H9 (cell line): ENCODE data around the gene CLRN3. TPM values are rescaled to one million over a fixed set of nuclear protein-coding genes. Genes with fewer than 3 reads are reported as not detected.

Experiments
- DNase-seq: peaks from one replicate; pipeline ENCODE4 v3.0.0-alpha.2; 2017
- H2AFZ ChIP-seq: one replicate; pipeline ENCODE4 v1.6.1; 2013; ENCODE audit warnings: mild to moderate bottlenecking, low read length, control low read depth, moderate library complexity
- H2AK5ac ChIP-seq: 2 replicates; pipeline ENCODE4 v1.6.1; 2013; ENCODE audit warnings: low read length, control low read depth, mixed read lengths; ENCODE audit not compliant: insufficient read length
- H2BK120ac ChIP-seq: one replicate; pipeline ENCODE4 v1.6.1; 2013; ENCODE audit warnings: low read depth, mild to moderate bottlenecking, low read length, control low read depth, inconsistent platforms; ENCODE audit not compliant: poor library complexity, severe bottlenecking
- H2BK12ac ChIP-seq: 2 replicates; pipeline ENCODE4 v1.6.1; 2013; ENCODE audit warnings: low read length, control low read depth, mixed read lengths, low read depth; ENCODE audit not compliant: insufficient read length
- H2BK15ac ChIP-seq: 2 replicates; pipeline ENCODE4 v1.6.1; 2013; ENCODE audit warnings: low read depth, low read length, control low read depth
- H2BK20ac ChIP-seq: one replicate; pipeline ENCODE4 v1.6.1; 2013; ENCODE audit warnings: low read depth, mild to moderate bottlenecking, low read length, control low read depth, inconsistent platforms; ENCODE audit not compliant: poor library complexity, severe bottlenecking
- H2BK5ac ChIP-seq: 2 replicates; pipeline ENCODE4 v1.6.1; 2013; ENCODE audit warnings: low read length, control low read depth, mixed read lengths; ENCODE audit not compliant: insufficient read length
- H3K14ac ChIP-seq: 2 replicates; pipeline ENCODE4 v1.6.1; 2013; ENCODE audit warnings: low read length, control low read depth; ENCODE audit not compliant: insufficient read depth
- H3K18ac ChIP-seq: 2 replicates; pipeline ENCODE4 v1.6.1; 2013; ENCODE audit warnings: low read depth, mild to moderate bottlenecking, mixed read lengths, low read length, control low read depth; ENCODE audit not compliant: insufficient read length
- H3K23ac ChIP-seq: 2 replicates; pipeline ENCODE4 v1.6.1; 2013; ENCODE audit warnings: low read length, control low read depth, mixed read lengths, low read depth; ENCODE audit not compliant: insufficient read length
- H3K23me2 ChIP-seq: 2 replicates; pipeline ENCODE4 v1.6.1; 2013; ENCODE audit warnings: low read depth, mild to moderate bottlenecking, mixed read lengths, low read length, control low read depth; ENCODE audit not compliant: insufficient read length, poor library complexity, severe bottlenecking
- H3K27ac ChIP-seq: 2 replicates; pipeline ENCODE4 v1.5.1; 2013; ENCODE audit warnings: low read length, control low read depth, mixed read lengths, low read depth; ENCODE audit not compliant: insufficient read length
- H3K27me3 ChIP-seq: 2 replicates; pipeline ENCODE4 v1.6.1; 2013; ENCODE audit warnings: low read length, control low read depth, inconsistent platforms; ENCODE audit not compliant: insufficient read depth
- H3K4ac ChIP-seq: 2 replicates; pipeline ENCODE4 v1.6.1; 2013; ENCODE audit warnings: low read depth, mild to moderate bottlenecking, control low read depth, inconsistent platforms, low read length, moderate library complexity
- H3K4me1 ChIP-seq: 2 replicates; pipeline ENCODE4 v1.6.1; 2013; ENCODE audit warnings: low read length, control low read depth, inconsistent platforms; ENCODE audit not compliant: insufficient read depth
- H3K4me2 ChIP-seq: 2 replicates; pipeline ENCODE4 v1.6.1; 2013; ENCODE audit warnings: low read length, control low read depth, mixed read lengths; ENCODE audit not compliant: insufficient read length, insufficient read depth
- H3K56ac ChIP-seq: 2 replicates; pipeline ENCODE4 v1.6.1; 2013; ENCODE audit warnings: low read depth, mild to moderate bottlenecking, mixed read lengths, low read length, control low read depth; ENCODE audit not compliant: insufficient read length
- H3K79me1 ChIP-seq: 2 replicates; pipeline ENCODE4 v1.6.1; 2013; ENCODE audit warnings: low read depth, mild to moderate bottlenecking, moderate library complexity, low read length, control low read depth, inconsistent platforms; ENCODE audit not compliant: insufficient read depth, poor library complexity, severe bottlenecking
- H3K79me2 ChIP-seq: 2 replicates; pipeline ENCODE4 v1.6.1; 2013; ENCODE audit warnings: low read length, control low read depth, inconsistent platforms; ENCODE audit not compliant: insufficient read depth
- H3K9ac ChIP-seq: 2 replicates; pipeline ENCODE4 v1.6.1; 2013; ENCODE audit warnings: low read length, control low read depth, mixed read lengths; ENCODE audit not compliant: insufficient read length; ENCODE audit errors: extremely low read depth
- H3K9me3 ChIP-seq: one replicate; pipeline ENCODE4 v1.6.1; 2013; ENCODE audit warnings: low read depth, low read length, inconsistent platforms; ENCODE audit not compliant: control insufficient read depth
- H3T11ph ChIP-seq: one replicate; pipeline ENCODE4 v1.6.1; 2013; ENCODE audit warnings: mild to moderate bottlenecking, low read length, control low read depth, inconsistent platforms
- H4K20me1 ChIP-seq: one replicate; pipeline ENCODE4 v1.6.1; 2013; ENCODE audit not compliant: control insufficient read depth, insufficient read length, insufficient read depth
- H4K5ac ChIP-seq: 2 replicates; pipeline ENCODE4 v1.6.1; 2013; ENCODE audit warnings: low read depth, mild to moderate bottlenecking, mixed read lengths, low read length, control low read depth; ENCODE audit not compliant: insufficient read length
- H4K8ac ChIP-seq: replicated peaks from 2 replicates; pipeline ENCODE4 v1.6.1; 2013; ENCODE audit warnings: low read length, control low read depth, mixed read lengths, low read depth; ENCODE audit not compliant: insufficient read length
- H4K91ac ChIP-seq: 2 replicates; pipeline ENCODE4 v1.6.1; 2013; ENCODE audit warnings: low read depth, mild to moderate bottlenecking, moderate library complexity, mixed read lengths, low read length, control low read depth; ENCODE audit not compliant: insufficient read length
- H3K27ac Mint-ChIP-seq, 3 experiments: 2 replicates in 2 of 3; 3 replicates in 1 of 3; pipeline ENCODE4 v1.8.0; 2020 to 2021; ENCODE audit warnings: mixed read lengths in 3 of 3, mild to moderate bottlenecking in 1 of 3, moderate library complexity in 1 of 3
- H3K27me3 Mint-ChIP-seq: 2 replicates; pipeline ENCODE4 v1.8.0; 2021; ENCODE audit warnings: low read depth, mild to moderate bottlenecking, moderate library complexity, mixed read lengths
- H3K36me3 Mint-ChIP-seq, 3 experiments: 2 replicates in 2 of 3; 3 replicates in 1 of 3; pipeline ENCODE4 v1.8.0; 2020 to 2021; ENCODE audit warnings: low read depth in 3 of 3, mixed read lengths in 3 of 3; ENCODE audit not compliant: insufficient read depth in 1 of 3
- H3K4me1 Mint-ChIP-seq, 2 experiments: 2 replicates each; pipeline ENCODE4 v1.8.0; 2020; ENCODE audit warnings: mixed read lengths in 2 of 2
- H3K4me3 Mint-ChIP-seq, 2 experiments: 2 replicates in 1 of 2; 3 replicates in 1 of 2; pipeline ENCODE4 v1.8.0; 2020 to 2021; ENCODE audit warnings: mild to moderate bottlenecking in 2 of 2, mixed read lengths in 2 of 2, moderate library complexity in 1 of 2
- H3K9me3 Mint-ChIP-seq, 2 experiments: 2 replicates in 1 of 2; 3 replicates in 1 of 2; pipeline ENCODE4 v1.8.0; 2020; ENCODE audit warnings: mild to moderate bottlenecking in 2 of 2, mixed read lengths in 2 of 2, moderate library complexity in 1 of 2
- total RNA-seq: library from RNA; stranded (reverse); gene quantifications from 2 replicates; pipeline ENCODE4 v1.2.1, GENCODE V29; 2021
- TF ChIP-seq, protein P1 (sequence below): fragments of 200-600 bp; sonication (generic); conservative IDR thresholded peaks from 3 replicates; pipeline ENCODE4 v1.8.0; 2021; ENCODE audit warnings: antibody characterized with exemption, mild to moderate bottlenecking

CLRN3 gene
- total RNA-seq, 1 experiment from 2014 or later, result not detected

DNA sequence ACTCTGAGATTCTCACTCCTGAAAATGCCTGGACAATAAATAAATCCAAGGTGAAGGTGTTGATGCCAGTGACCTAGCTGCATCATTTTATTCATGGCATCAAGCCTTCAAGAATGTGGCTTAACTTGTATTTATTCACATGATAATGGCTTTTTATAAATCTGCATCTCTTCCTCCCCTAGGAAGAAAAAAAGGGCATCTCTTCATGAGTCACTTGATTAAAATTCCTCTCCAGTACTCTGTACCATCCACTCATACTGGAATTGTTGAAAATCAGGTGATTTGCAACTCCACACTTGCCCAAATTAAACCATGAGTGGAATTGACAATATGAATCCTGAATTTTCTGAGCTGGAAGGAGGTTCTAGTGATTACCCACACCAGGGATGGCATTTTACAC, 44.3 kb upstream of the CLRN3 start:
- Histone ChIP-seq H3K9me3 (no peaks in the 10 kb centered on the region), H2BK12ac (no peak overlapping the region), H2AK5ac (no peak overlapping the region), H3K79me1 (no peaks in the 10 kb centered on the region), H3T11ph (no peak overlapping the region), H4K20me1 (no peaks in the 10 kb centered on the region), H4K91ac (no peak overlapping the region), H3K9ac (no peak overlapping the region), H3K23ac (no peak overlapping the region), H3K4ac (no peak overlapping the region), H2AFZ (no peak overlapping the region), H2BK5ac (no peak overlapping the region), H3K4me2 (no peak overlapping the region), H3K56ac (no peak overlapping the region), H3K14ac (no peak overlapping the region), H2BK120ac (no peak overlapping the region), H3K23me2 (no peaks in the 10 kb centered on the region), H3K27me3 (no peaks in the 10 kb centered on the region), H3K79me2 (no peaks in the 10 kb centered on the region), H3K4me1 (peaks cover 4% of the 10 kb centered on the region; the same call in 1 of the 2 replicates), H3K18ac (no peak overlapping the region), H4K8ac (no peak overlapping the region), H3K27ac (no peak overlapping the region), H2BK15ac (no peak overlapping the region), H2BK20ac (no peak overlapping the region), H4K5ac (no peak overlapping the region)
- Mint-ChIP-seq H3K36me3 (no peaks in the 10 kb centered on the region), H3K27ac (no peak overlapping the region), H3K27me3 (peaks cover 4% of the 10 kb centered on the region), H3K4me3 (no peak overlapping the region), H3K9me3 (no peaks in the 10 kb centered on the region; a peak in 1 of 5 replicates), H3K4me1 (peaks cover 12 to 16% of the 10 kb centered on the region in 2 experiments)
- TF ChIP-seq, protein P1, sequence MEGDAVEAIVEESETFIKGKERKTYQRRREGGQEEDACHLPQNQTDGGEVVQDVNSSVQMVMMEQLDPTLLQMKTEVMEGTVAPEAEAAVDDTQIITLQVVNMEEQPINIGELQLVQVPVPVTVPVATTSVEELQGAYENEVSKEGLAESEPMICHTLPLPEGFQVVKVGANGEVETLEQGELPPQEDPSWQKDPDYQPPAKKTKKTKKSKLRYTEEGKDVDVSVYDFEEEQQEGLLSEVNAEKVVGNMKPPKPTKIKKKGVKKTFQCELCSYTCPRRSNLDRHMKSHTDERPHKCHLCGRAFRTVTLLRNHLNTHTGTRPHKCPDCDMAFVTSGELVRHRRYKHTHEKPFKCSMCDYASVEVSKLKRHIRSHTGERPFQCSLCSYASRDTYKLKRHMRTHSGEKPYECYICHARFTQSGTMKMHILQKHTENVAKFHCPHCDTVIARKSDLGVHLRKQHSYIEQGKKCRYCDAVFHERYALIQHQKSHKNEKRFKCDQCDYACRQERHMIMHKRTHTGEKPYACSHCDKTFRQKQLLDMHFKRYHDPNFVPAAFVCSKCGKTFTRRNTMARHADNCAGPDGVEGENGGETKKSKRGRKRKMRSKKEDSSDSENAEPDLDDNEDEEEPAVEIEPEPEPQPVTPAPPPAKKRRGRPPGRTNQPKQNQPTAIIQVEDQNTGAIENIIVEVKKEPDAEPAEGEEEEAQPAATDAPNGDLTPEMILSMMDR, result no peak
- DNase-seq, result no peak
